Endothelial cell of umbilical vein (primary cell): Measurements from ENCODE around the gene LRRD1. TPM values are rescaled to one million over a fixed set of nuclear protein-coding genes. Genes with fewer than 3 reads are reported as not detected.

Experiments used
- BruUV-seq: library from RNA; stranded (reverse); fragments of 400-500 nt; replicated peaks from 2 replicates; lab custom pipeline; 2021; lab: Mats Ljungman, UMichigan
- CTCF ChIA-PET: fragments of 300-600, 350-600 bp; sonication (Branson Sonifier 250); formaldehyde crosslinking; loops from one replicate; lab custom pipeline; 2021; ENCODE audit warnings: antibody characterized with exemption, inconsistent platforms; lab: Charles Lee
- POLR2A ChIA-PET: fragments of 300-600, 350-600 bp; sonication (Branson Sonifier 250); formaldehyde crosslinking; loops from one replicate; lab custom pipeline; 2021; ENCODE audit warnings: antibody characterized with exemption, inconsistent platforms; lab: Charles Lee
- DNase-seq: peaks from one replicate; pipeline ENCODE4 v3.0.0-alpha.2; 2011; ENCODE audit warnings: low read depth, low spot score
- FAIRE-seq: peaks from 2 replicates; lab custom pipeline; 2011; peaks lifted over from hg19 to GRCh38; lab: Jason Lieb, UNC
- H2AFZ ChIP-seq: 2 replicates; pipeline ENCODE4 v1.6.0; 2012; ENCODE audit warnings: low read depth, low read length, control low read depth, inconsistent platforms
- H3K27ac ChIP-seq: 2 replicates; pipeline ENCODE4 v1.5.1; 2011; ENCODE audit warnings: low read depth, mild to moderate bottlenecking, control low read depth, low read length, moderate library complexity; ENCODE audit not compliant: insufficient read depth
- H3K27me3 ChIP-seq, 2 experiments: 2 replicates each; pipeline versions ENCODE4 v1.6.0 to v1.6.1; 2011; ENCODE audit warnings: low read length in 2 of 2, mixed read lengths in 1 of 2; ENCODE audit not compliant: control insufficient read depth in 2 of 2, insufficient read depth in 2 of 2
- H3K36me3 ChIP-seq, 2 experiments: 2 replicates in 1 of 2; 3 replicates in 1 of 2; pipeline ENCODE4 v1.5.1; 2011; ENCODE audit warnings: low read length in 2 of 2, mild to moderate bottlenecking in 1 of 2, moderate library complexity in 1 of 2; ENCODE audit not compliant: control insufficient read depth in 2 of 2, insufficient read depth in 2 of 2; ENCODE audit errors: extremely low read depth in 1 of 2
- H3K4me1 ChIP-seq: 3 replicates; pipeline ENCODE4 v1.5.1; 2011; ENCODE audit warnings: mild to moderate bottlenecking, low read length; ENCODE audit not compliant: control insufficient read depth, insufficient read depth; ENCODE audit errors: extremely low read depth
- H3K4me2 ChIP-seq: 2 replicates; pipeline ENCODE4 v1.6.1; 2011; ENCODE audit warnings: low read length, control low read depth, mixed read lengths; ENCODE audit not compliant: insufficient read depth
- H3K4me3 ChIP-seq, 3 experiments: fragments of 200-600 bp in 1 of 3; sonication (generic), shearing (Covaris generic) in 1 of 3; replicated peaks in 1 of 3; 2 replicates each; pipeline ENCODE4 v1.5.1; 2011 to 2016; ENCODE audit warnings: control low read depth in 3 of 3, low read length in 3 of 3, mild to moderate bottlenecking in 2 of 3, inconsistent platforms in 1 of 3, low read depth in 1 of 3, moderate library complexity in 1 of 3; ENCODE audit not compliant: insufficient read depth in 1 of 3
- H3K79me2 ChIP-seq: 2 replicates; pipeline ENCODE4 v1.6.0; 2012; ENCODE audit warnings: low read length, inconsistent platforms; ENCODE audit not compliant: control insufficient read depth, insufficient read depth
- H3K9ac ChIP-seq: replicated peaks from 2 replicates; pipeline ENCODE3; 2011; ENCODE audit warnings: low read length, control low read depth; ENCODE audit not compliant: insufficient read depth; ENCODE audit errors: extremely low read depth
- H3K9me1 ChIP-seq: replicated peaks from 3 replicates; pipeline ENCODE4 v1.6.0; 2011; ENCODE audit warnings: mild to moderate bottlenecking, low read length; ENCODE audit not compliant: control insufficient read depth, insufficient read depth; ENCODE audit errors: extremely low read depth
- H3K9me3 ChIP-seq: replicated peaks from 2 replicates; pipeline ENCODE4 v1.5.1; 2012; ENCODE audit warnings: low read length, inconsistent platforms; ENCODE audit not compliant: control insufficient read depth, insufficient read depth
- H4K20me1 ChIP-seq: replicated peaks from 2 replicates; pipeline ENCODE3; 2011; ENCODE audit warnings: mild to moderate bottlenecking, low read length; ENCODE audit not compliant: control insufficient read depth, insufficient read depth; ENCODE audit errors: extremely low read depth
- EZH2 ChIP-seq: IDR thresholded peaks from 2 replicates; pipeline ENCODE4 v1.6.1; 2012; ENCODE audit warnings: borderline replicate concordance, low read depth, mild to moderate bottlenecking, moderate library complexity, low read length, inconsistent platforms; ENCODE audit not compliant: severe bottlenecking
- FOS ChIP-seq: IDR thresholded peaks from 2 replicates; pipeline ENCODE4 v1.6.1; 2011; ENCODE audit warnings: mild to moderate bottlenecking, low read length, moderate library complexity, borderline replicate concordance; ENCODE audit not compliant: insufficient read depth
- GATA2 ChIP-seq: IDR thresholded peaks from 2 replicates; pipeline ENCODE4 v1.7.0; 2011; ENCODE audit warnings: low read depth, mild to moderate bottlenecking, moderate library complexity, mixed read lengths, low read length; ENCODE audit not compliant: insufficient read length, insufficient read depth
- JUN ChIP-seq: IDR thresholded peaks from 2 replicates; pipeline ENCODE4 v1.6.1; 2011; ENCODE audit warnings: borderline replicate concordance, low read depth; ENCODE audit not compliant: insufficient read length, insufficient read depth
- MYC ChIP-seq: IDR thresholded peaks from one replicate; pipeline ENCODE4 v1.6.1; 2011; ENCODE audit warnings: mild to moderate bottlenecking, low read depth, low read length
- POLR2A ChIP-seq: IDR thresholded peaks from 2 replicates; pipeline ENCODE4 v1.6.1; 2012; ENCODE audit warnings: low read depth, mild to moderate bottlenecking, control low read depth, low read length
- POLR2AphosphoS5 ChIP-seq: IDR thresholded peaks from 2 replicates; pipeline ENCODE4 v1.6.1; 2012; ENCODE audit warnings: low read depth, mild to moderate bottlenecking, control low read depth, low read length, moderate library complexity; ENCODE audit not compliant: insufficient read depth
- dilution Hi-C: fragments of 300-500 bp; cut with MboI; formaldehyde crosslinking; loops from one replicate; pipeline ENCODE4 v1.15.0; 2019; ENCODE audit warnings: low sequenced_read_pairs; ENCODE audit not compliant: extremely low pct_ligation_motif_present
- intact Hi-C: fragments of 100-400 bp; cut with micrococcal nuclease; formaldehyde crosslinking; loops from one replicate; pipeline ENCODE4 v1.10.0; 2022
- polyA plus RNA-seq, 4 experiments: library from polyadenylated mRNA; depleted of rRNA in 3 of 4; stranded (reverse) in 3 of 4; unstranded in 1 of 4; fragments of >200 nt; gene quantifications; 2 replicates each; pipeline versions ENCODE4 v1.2.1 to v1.2.3, GENCODE V29; 2011 to 2012; ENCODE audit warnings: missing spikeins in 1 of 4
- total RNA-seq: library from RNA; stranded (reverse); gene quantifications from 2 replicates; pipeline ENCODE4 v1.2.3, GENCODE V29; 2021
- TF ChIP-seq, protein P1 (sequence below), 2 donors: IDR thresholded peaks; 1 replicate in 1 of 2; 2 replicates in 1 of 2; pipeline ENCODE4 v1.5.1; 2011; ENCODE audit warnings: low read length in 2 of 2, mild to moderate bottlenecking in 2 of 2, moderate library complexity in 2 of 2, control low read depth in 1 of 2, inconsistent platforms in 1 of 2, low read depth in 1 of 2; ENCODE audit not compliant: insufficient read depth in 1 of 2; ENCODE audit errors: extremely low read depth in 1 of 2
- TF ChIP-seq, protein P2 (sequence below): IDR thresholded peaks from 2 replicates; pipeline ENCODE4 v1.6.1; 2011; ENCODE audit not compliant: insufficient read depth, insufficient read length

LRRD1 gene
- total and polyA plus RNA-seq, 2 donors (not counting 3 experiments of a cell fraction or from before 2014, with no cell fraction given) = 0.03 to 0.46 TPM

DNA sequence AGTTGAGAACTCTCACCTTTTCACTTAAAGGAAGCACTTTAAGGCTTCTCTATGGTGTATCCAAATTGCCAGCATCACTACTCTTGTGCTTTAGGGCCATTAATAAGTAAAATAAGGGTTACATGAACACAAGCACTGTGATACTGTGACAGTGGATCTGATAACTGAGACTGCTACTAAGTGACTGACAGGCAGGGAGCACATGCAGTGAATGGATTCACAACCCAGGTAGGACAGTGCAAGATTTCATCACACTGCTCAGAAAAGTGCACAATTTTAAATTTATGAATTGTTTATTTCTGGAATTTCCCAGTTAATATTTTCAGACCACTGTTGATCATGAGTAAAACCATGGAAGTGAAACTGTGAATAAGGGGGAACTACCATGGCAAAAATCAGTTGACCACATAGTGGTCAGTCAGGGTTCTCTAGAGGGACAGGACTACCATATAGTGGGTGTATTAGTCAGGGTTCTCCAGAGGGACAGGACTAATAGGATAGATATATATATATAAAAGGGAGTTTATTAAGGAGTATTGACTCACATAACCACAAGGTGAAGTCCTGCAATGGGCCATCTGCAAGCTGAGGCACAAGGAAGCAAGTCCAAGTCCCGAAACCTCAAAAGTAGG lies 23.7 kb downstream of the LRRD1 start:
- H3K27me3 ChIP-seq = no peaks in the 10 kb centered on the region
- H4K20me1 ChIP-seq = no peaks in the 10 kb centered on the region
- H3K9ac ChIP-seq = no peak overlapping the region
- H2AFZ ChIP-seq = no peak overlapping the region
- BruUV-seq = no TSS peak
- no peaks in the 10 kb centered on the region for H3K36me3 ChIP-seq
- ChIA-PET POLR2A (no interaction called here), CTCF (no interaction called here)
- H3K9me1 ChIP-seq = no peaks in the 10 kb centered on the region
- TF ChIP-seq, protein P1, sequence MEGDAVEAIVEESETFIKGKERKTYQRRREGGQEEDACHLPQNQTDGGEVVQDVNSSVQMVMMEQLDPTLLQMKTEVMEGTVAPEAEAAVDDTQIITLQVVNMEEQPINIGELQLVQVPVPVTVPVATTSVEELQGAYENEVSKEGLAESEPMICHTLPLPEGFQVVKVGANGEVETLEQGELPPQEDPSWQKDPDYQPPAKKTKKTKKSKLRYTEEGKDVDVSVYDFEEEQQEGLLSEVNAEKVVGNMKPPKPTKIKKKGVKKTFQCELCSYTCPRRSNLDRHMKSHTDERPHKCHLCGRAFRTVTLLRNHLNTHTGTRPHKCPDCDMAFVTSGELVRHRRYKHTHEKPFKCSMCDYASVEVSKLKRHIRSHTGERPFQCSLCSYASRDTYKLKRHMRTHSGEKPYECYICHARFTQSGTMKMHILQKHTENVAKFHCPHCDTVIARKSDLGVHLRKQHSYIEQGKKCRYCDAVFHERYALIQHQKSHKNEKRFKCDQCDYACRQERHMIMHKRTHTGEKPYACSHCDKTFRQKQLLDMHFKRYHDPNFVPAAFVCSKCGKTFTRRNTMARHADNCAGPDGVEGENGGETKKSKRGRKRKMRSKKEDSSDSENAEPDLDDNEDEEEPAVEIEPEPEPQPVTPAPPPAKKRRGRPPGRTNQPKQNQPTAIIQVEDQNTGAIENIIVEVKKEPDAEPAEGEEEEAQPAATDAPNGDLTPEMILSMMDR (IDR thresholded peaks at IDR 0.05; ENCODE audit: extremely low read depth in 1 of 2, insufficient read depth in 1 of 2, low read depth in 1 of 2, low read length in 2 of 2) = no peak
- no peak for TF ChIP-seq JUN
- no peak for TF ChIP-seq GATA2
- TF ChIP-seq POLR2AphosphoS5 = no peak
- no peak for TF ChIP-seq FOS
- TF ChIP-seq, protein P2, sequence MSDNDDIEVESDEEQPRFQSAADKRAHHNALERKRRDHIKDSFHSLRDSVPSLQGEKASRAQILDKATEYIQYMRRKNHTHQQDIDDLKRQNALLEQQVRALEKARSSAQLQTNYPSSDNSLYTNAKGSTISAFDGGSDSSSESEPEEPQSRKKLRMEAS = no peak
- TF ChIP-seq EZH2 = no peak
- no peak for TF ChIP-seq MYC
- TF ChIP-seq POLR2A = no peak
- dilution Hi-C loops = no loop called here
- H3K4me2 ChIP-seq = no peak overlapping the region
- no peaks in the 10 kb centered on the region for H3K9me3 ChIP-seq
- H3K4me3 ChIP-seq = no peak overlapping the region
- no peak for DNase-seq
- no peaks in the 10 kb centered on the region for H3K4me1 ChIP-seq
- H3K79me2 ChIP-seq = no peaks in the 10 kb centered on the region
- FAIRE-seq = no peak
- H3K27ac ChIP-seq = no peak overlapping the region
- intact Hi-C loops = no loop called here
